Lower lobe of right lung (tissue), 2 donors: ENCODE data around the gene FBXO33. TPM values are rescaled to one million over a fixed set of nuclear protein-coding genes. Genes with fewer than 3 reads are reported as not detected.

Source experiments
- ATAC-seq, 2 donors: fragments of 200-7000 bp; cut with Tn5 transposase; one replicate each; pipeline ENCODE4 v1.9.1; 2020 to 2022; ENCODE audit warnings: mild to moderate bottlenecking in 2 of 2, moderate library complexity in 2 of 2
- DNase-seq: peaks from one replicate; pipeline ENCODE4 v3.0.0-alpha.2; 2020
- H3K27ac ChIP-seq: fragments of 200-600 bp; one replicate; pipeline ENCODE4 v1.8.0; 2022
- H3K27me3 ChIP-seq: fragments of 200-600 bp; one replicate; pipeline ENCODE4 v1.8.0; 2022; ENCODE audit warnings: low read depth
- H3K36me3 ChIP-seq: fragments of 200-600 bp; one replicate; pipeline ENCODE4 v1.8.0; 2022; ENCODE audit warnings: mild to moderate bottlenecking
- H3K4me1 ChIP-seq: fragments of 200-600 bp; one replicate; pipeline ENCODE4 v1.8.0; 2022
- H3K4me3 ChIP-seq: fragments of 200-600 bp; one replicate; pipeline ENCODE4 v1.8.0; 2022; ENCODE audit warnings: mild to moderate bottlenecking
- H3K9me3 ChIP-seq: fragments of 200-600 bp; one replicate; pipeline ENCODE4 v1.8.0; 2022
- CTCF ChIP-seq: fragments of 200-600 bp; IDR thresholded peaks from one replicate; pipeline ENCODE4 v1.8.0; 2022; ENCODE audit warnings: antibody characterized with exemption, mild to moderate bottlenecking
- intact Hi-C: fragments of 100-400 bp; cut with DNase I; formaldehyde crosslinking; loops from one replicate; pipeline ENCODE4 v1.11.0; 2022
- total RNA-seq: library from RNA; stranded (reverse); fragmentation: NEBNext Ultra II Directional; extraction: Animal tissue kit (Norgen Biotek cat#: 25700); gene quantifications from one replicate; pipeline ENCODE4 v1.2.1, GENCODE V29; 2021
- donor health status: DM: no; HTN: yes; CAD: no; lungs with severe emphysema.

FBXO33 gene
- total RNA-seq, 1 donor from 2014 or later = 12.8 TPM

GRCh38 chr14:39372656-39373055, 59.6 kb downstream of the FBXO33 start:
- intact Hi-C loops = no loop called here
- Histone ChIP-seq H3K9me3 (no peaks in the 10 kb centered on the region), H3K36me3 (peaks cover 6% of the 10 kb centered on the region), H3K27me3 (no peaks in the 10 kb centered on the region), H3K4me1 (no peaks in the 10 kb centered on the region), H3K4me3 (no peak overlapping the region), H3K27ac (no peak overlapping the region)
- ATAC-seq (no peak), DNase-seq (no peak)
- no peak for TF ChIP-seq CTCF

DNA sequence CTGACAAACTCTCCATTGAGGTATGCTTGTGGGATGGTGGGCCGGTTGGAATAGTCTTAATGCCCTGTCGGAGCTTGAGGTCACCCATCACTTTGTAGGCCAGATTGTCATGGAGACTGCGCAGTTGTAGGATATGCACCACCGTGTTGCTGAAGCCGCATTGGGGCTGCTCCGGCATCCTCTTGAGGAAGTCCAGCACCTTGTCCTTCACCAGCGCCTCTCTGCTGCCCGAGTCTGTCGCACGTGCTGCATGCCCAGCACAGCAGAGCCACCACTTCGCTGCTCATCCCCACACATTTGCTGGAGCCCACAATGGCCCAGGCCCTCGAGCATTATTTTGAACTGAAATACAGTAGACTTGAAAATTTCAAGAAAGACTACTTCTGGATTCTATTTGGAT, 61.8 kb downstream of the FBXO33 start:
- no peak overlapping the region for H3K4me3 ChIP-seq
- no peaks in the 10 kb centered on the region for H3K4me1 ChIP-seq
- no peaks in the 10 kb centered on the region for H3K27me3 ChIP-seq
- no peak for TF ChIP-seq CTCF
- H3K36me3 ChIP-seq = peaks cover 6% of the 10 kb centered on the region
- DNase-seq (no peak), ATAC-seq (no peak)
- intact Hi-C loops = no loop called here
- H3K27ac ChIP-seq = no peak overlapping the region
- H3K9me3 ChIP-seq = no peaks in the 10 kb centered on the region

DNA sequence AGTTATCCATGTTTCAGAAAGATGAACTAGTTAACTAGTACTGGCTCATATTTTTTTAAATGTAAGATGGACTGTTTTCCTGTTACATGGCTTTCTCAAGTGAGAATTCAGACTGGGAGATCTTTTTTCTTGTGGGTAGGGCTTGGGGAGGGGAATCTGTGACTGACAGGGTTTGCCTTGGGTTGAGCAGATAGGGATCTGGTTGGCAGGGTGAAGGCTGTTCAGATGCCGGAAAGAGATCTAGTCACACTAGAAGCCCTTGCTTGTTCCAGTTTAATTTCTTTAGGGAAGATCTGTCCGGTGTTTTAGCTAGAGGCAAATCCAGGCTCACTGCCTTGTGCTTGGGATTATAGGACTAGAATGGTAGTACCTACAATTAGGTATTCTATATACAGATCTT, 63.2 kb downstream of the FBXO33 start:
- ATAC-seq = no peak
- peaks cover 13% of the 10 kb centered on the region for H3K9me3 ChIP-seq
- no peaks in the 10 kb centered on the region for H3K27me3 ChIP-seq
- no peak overlapping the region for H3K27ac ChIP-seq
- no peak overlapping the region for H3K4me3 ChIP-seq
- intact Hi-C loops = no loop called here
- no peak for TF ChIP-seq CTCF
- no peak for DNase-seq
- H3K36me3 ChIP-seq = peaks cover 6% of the 10 kb centered on the region
- no peaks in the 10 kb centered on the region for H3K4me1 ChIP-seq

DNA sequence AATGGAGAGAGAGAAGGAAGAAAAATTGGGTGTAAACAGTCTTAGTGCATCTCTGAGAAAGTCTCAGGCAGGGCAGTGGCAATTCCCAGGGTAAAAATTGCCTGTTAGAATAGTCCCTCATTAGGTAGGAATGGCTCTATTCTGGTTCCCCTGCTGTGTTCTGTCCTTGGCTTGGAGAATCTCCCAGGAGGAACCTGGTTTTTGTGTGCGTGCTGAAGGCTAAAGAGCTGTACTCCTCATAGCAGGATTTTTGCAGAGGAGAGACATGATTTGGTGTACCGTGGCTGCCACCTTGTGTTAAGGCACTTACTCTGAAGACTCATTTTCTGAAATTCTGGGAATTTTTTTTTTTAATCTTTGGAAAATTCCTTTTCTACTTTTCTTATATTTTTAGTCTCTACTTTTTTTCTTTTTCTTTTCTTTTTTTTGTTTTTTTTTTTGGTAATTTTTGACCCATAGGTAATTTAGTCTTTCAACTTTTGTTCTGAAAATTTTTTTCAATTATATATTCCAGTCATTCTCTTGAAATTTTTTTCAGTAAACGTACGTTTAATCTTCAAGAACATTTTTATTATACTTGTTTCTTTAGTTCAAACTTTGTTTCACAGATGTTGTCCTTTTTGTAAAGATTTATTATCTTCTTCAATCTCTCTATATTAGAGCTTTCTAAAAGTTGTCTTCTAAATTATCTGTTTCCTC, 63.8 kb downstream of the FBXO33 start:
- no peaks in the 10 kb centered on the region for H3K4me1 ChIP-seq
- H3K4me3 ChIP-seq = no peak overlapping the region
- ATAC-seq (peak; percentile 29 to 36), DNase-seq (no peak)
- intact Hi-C loops = no loop called here
- peak; percentile 36 for TF ChIP-seq CTCF
- no peaks in the 10 kb centered on the region for H3K27me3 ChIP-seq
- no peak overlapping the region for H3K27ac ChIP-seq
- peaks cover 6% of the 10 kb centered on the region for H3K36me3 ChIP-seq
- H3K9me3 ChIP-seq = peaks cover 14% of the 10 kb centered on the region

GRCh38 chr14:39367387-39367751, 64.9 kb downstream of the FBXO33 start:
- peaks cover 14% of the 10 kb centered on the region for H3K9me3 ChIP-seq
- H3K36me3 ChIP-seq = peaks cover 6% of the 10 kb centered on the region
- peak in 1 of 2 donors; percentile 46 for ATAC-seq
- H3K4me3 ChIP-seq = no peak overlapping the region
- intact Hi-C loops = no loop called here
- no peak for TF ChIP-seq CTCF
- no peak overlapping the region for H3K27ac ChIP-seq
- no peaks in the 10 kb centered on the region for H3K4me1 ChIP-seq
- H3K27me3 ChIP-seq = no peaks in the 10 kb centered on the region
- no peak for DNase-seq
